Measurements from ENCODE around the gene WWP2. TPM values are rescaled to one million over a fixed set of nuclear protein-coding genes. Genes with fewer than 3 reads are reported as not detected.

The WWP2 gene
- total RNA-seq, 1 experiment from 2014 or later = 40.2 TPM

DNA sequence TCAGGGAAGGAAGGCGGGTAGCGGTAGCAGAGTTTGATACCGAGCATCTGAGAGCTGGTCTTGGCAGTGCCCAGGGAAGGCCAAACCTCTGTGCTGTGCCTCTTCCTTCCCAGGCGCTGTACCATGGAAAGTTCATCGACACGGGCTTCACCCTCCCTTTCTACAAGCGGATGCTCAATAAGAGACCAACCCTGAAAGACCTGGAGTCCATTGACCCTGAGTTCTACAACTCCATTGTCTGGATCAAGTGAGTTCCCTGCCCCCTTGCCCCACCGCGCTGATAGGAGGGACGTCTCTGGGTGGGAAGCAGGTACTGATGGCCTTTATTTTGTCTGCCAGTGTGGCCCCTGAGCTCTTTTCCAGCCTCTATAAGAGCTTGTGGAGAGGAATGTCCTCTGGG lies 173.6 kb downstream of the WWP2 start:
- H2BK12ac ChIP-seq (ENCODE audit: insufficient read length, low read depth, low read length) = no peak overlapping the region
- no peak for DNase-seq
- no peak overlapping the region for H2BK15ac ChIP-seq (ENCODE audit: low read depth, low read length)
- H3K27ac Mint-ChIP-seq = peak overlapping the region in 1 of 3 experiments; percentile 40; a peak in 1 of 7 replicates
- H3K4me1 ChIP-seq (ENCODE audit: insufficient read depth, low read length) = no peaks in the 10 kb centered on the region
- WGBS (ENCODE audit: extremely low coverage, insufficient read length, low lambda C conversion rate) = no CpG with 5 or more reads among the region's 10 CpGs
- no peak overlapping the region for H2BK20ac ChIP-seq (ENCODE audit: low read depth, low read length, poor library complexity, severe bottlenecking)
- H2BK5ac ChIP-seq (ENCODE audit: insufficient read length, low read length) = no peak overlapping the region
- no peaks in the 10 kb centered on the region for H3K27me3 ChIP-seq (ENCODE audit: insufficient read depth, low read length)
- H2BK120ac ChIP-seq (ENCODE audit: low read depth, low read length, poor library complexity, severe bottlenecking) = no peak overlapping the region
- H3K4me3 Mint-ChIP-seq = no peak overlapping the region
- H3T11ph ChIP-seq (ENCODE audit: low read length) = no peak overlapping the region
- H2AFZ ChIP-seq (ENCODE audit: low read length) = no peak overlapping the region
- H3K9me3 ChIP-seq (ENCODE audit: control insufficient read depth, low read depth, low read length) = no peaks in the 10 kb centered on the region
- H2AK5ac ChIP-seq (ENCODE audit: insufficient read length, low read length) = no peak overlapping the region
- no peaks in the 10 kb centered on the region for H3K27me3 Mint-ChIP-seq (ENCODE audit: low read depth)
- no peaks in the 10 kb centered on the region for H4K20me1 ChIP-seq (ENCODE audit: control insufficient read depth, insufficient read depth, insufficient read length)
- TF ChIP-seq, protein P1, sequence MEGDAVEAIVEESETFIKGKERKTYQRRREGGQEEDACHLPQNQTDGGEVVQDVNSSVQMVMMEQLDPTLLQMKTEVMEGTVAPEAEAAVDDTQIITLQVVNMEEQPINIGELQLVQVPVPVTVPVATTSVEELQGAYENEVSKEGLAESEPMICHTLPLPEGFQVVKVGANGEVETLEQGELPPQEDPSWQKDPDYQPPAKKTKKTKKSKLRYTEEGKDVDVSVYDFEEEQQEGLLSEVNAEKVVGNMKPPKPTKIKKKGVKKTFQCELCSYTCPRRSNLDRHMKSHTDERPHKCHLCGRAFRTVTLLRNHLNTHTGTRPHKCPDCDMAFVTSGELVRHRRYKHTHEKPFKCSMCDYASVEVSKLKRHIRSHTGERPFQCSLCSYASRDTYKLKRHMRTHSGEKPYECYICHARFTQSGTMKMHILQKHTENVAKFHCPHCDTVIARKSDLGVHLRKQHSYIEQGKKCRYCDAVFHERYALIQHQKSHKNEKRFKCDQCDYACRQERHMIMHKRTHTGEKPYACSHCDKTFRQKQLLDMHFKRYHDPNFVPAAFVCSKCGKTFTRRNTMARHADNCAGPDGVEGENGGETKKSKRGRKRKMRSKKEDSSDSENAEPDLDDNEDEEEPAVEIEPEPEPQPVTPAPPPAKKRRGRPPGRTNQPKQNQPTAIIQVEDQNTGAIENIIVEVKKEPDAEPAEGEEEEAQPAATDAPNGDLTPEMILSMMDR (conservative IDR thresholded peaks at IDR 0.05) = no peak
- H3K4me1 Mint-ChIP-seq = peaks cover 0 to 3% of the 10 kb centered on the region in 2 experiments; a peak in 2 of 4 replicates
- no peak overlapping the region for H3K56ac ChIP-seq (ENCODE audit: insufficient read length, low read depth, low read length)
- no peak overlapping the region for H3K4me2 ChIP-seq (ENCODE audit: insufficient read depth, insufficient read length, low read length)
- H3K27ac ChIP-seq (ENCODE audit: insufficient read length, low read depth, low read length) = no peak overlapping the region
- no peaks in the 10 kb centered on the region for H3K79me2 ChIP-seq (ENCODE audit: insufficient read depth, low read length)
- H3K23me2 ChIP-seq (ENCODE audit: insufficient read length, low read depth, low read length, poor library complexity, severe bottlenecking) = no peaks in the 10 kb centered on the region
- H3K4ac ChIP-seq (ENCODE audit: low read depth, low read length) = no peak overlapping the region
- no peaks in the 10 kb centered on the region for H3K79me1 ChIP-seq (ENCODE audit: insufficient read depth, low read depth, low read length, poor library complexity, severe bottlenecking)
- no peak overlapping the region for H3K14ac ChIP-seq (ENCODE audit: insufficient read depth, low read length)
- H3K23ac ChIP-seq (ENCODE audit: insufficient read length, low read depth, low read length) = no peak overlapping the region
- H3K9me3 Mint-ChIP-seq = no peaks in the 10 kb centered on the region
- H3K18ac ChIP-seq (ENCODE audit: insufficient read length, low read depth, low read length) = no peak overlapping the region
- H3K36me3 Mint-ChIP-seq (ENCODE audit: insufficient read depth in 1 of 3, low read depth in 3 of 3) = peaks cover 13 to 69% (median 35%) of the 10 kb centered on the region in 3 experiments; a peak in 6 of 7 replicates
- no peak overlapping the region for H4K91ac ChIP-seq (ENCODE audit: insufficient read length, low read depth, low read length)
- H3K9ac ChIP-seq (ENCODE audit: extremely low read depth, insufficient read length, low read length) = no peak overlapping the region
- H4K5ac ChIP-seq (ENCODE audit: insufficient read length, low read depth, low read length) = no peak overlapping the region
- no peak overlapping the region for H4K8ac ChIP-seq (replicated peaks; ENCODE audit: insufficient read length, low read depth, low read length)

Data from H9 (cell line).